Endothelial cell of umbilical vein (primary cell): ENCODE measurements around the gene COL5A1. TPM values are rescaled to one million over a fixed set of nuclear protein-coding genes. Genes with fewer than 3 reads are reported as not detected.

ENCODE experiments used
- BruUV-seq: library from RNA; stranded (reverse); fragments of 400-500 nt; replicated peaks from 2 replicates; lab custom pipeline; 2021; lab: Mats Ljungman, UMichigan
- CTCF ChIA-PET: fragments of 300-600, 350-600 bp; sonication (Branson Sonifier 250); formaldehyde crosslinking; loops from one replicate; lab custom pipeline; 2021; ENCODE audit warnings: antibody characterized with exemption, inconsistent platforms; lab: Charles Lee
- POLR2A ChIA-PET: fragments of 300-600, 350-600 bp; sonication (Branson Sonifier 250); formaldehyde crosslinking; loops from one replicate; lab custom pipeline; 2021; ENCODE audit warnings: antibody characterized with exemption, inconsistent platforms; lab: Charles Lee
- DNase-seq: peaks from one replicate; pipeline ENCODE4 v3.0.0-alpha.2; 2011; ENCODE audit warnings: low read depth, low spot score
- FAIRE-seq: peaks from 2 replicates; lab custom pipeline; 2011; peaks lifted over from hg19 to GRCh38; lab: Jason Lieb, UNC
- H2AFZ ChIP-seq: 2 replicates; pipeline ENCODE4 v1.6.0; 2012; ENCODE audit warnings: low read depth, low read length, control low read depth, inconsistent platforms
- H3K27ac ChIP-seq: 2 replicates; pipeline ENCODE4 v1.5.1; 2011; ENCODE audit warnings: low read depth, mild to moderate bottlenecking, control low read depth, low read length, moderate library complexity; ENCODE audit not compliant: insufficient read depth
- H3K27me3 ChIP-seq, 2 experiments: 2 replicates each; pipeline versions ENCODE4 v1.6.0 to v1.6.1; 2011; ENCODE audit warnings: low read length in 2 of 2, mixed read lengths in 1 of 2; ENCODE audit not compliant: control insufficient read depth in 2 of 2, insufficient read depth in 2 of 2
- H3K36me3 ChIP-seq, 2 experiments: 2 replicates in 1 of 2; 3 replicates in 1 of 2; pipeline ENCODE4 v1.5.1; 2011; ENCODE audit warnings: low read length in 2 of 2, mild to moderate bottlenecking in 1 of 2, moderate library complexity in 1 of 2; ENCODE audit not compliant: control insufficient read depth in 2 of 2, insufficient read depth in 2 of 2; ENCODE audit errors: extremely low read depth in 1 of 2
- H3K4me1 ChIP-seq: 3 replicates; pipeline ENCODE4 v1.5.1; 2011; ENCODE audit warnings: mild to moderate bottlenecking, low read length; ENCODE audit not compliant: control insufficient read depth, insufficient read depth; ENCODE audit errors: extremely low read depth
- H3K4me2 ChIP-seq: 2 replicates; pipeline ENCODE4 v1.6.1; 2011; ENCODE audit warnings: low read length, control low read depth, mixed read lengths; ENCODE audit not compliant: insufficient read depth
- H3K4me3 ChIP-seq, 3 experiments: fragments of 200-600 bp in 1 of 3; sonication (generic), shearing (Covaris generic) in 1 of 3; replicated peaks in 1 of 3; 2 replicates each; pipeline ENCODE4 v1.5.1; 2011 to 2016; ENCODE audit warnings: control low read depth in 3 of 3, low read length in 3 of 3, mild to moderate bottlenecking in 2 of 3, inconsistent platforms in 1 of 3, low read depth in 1 of 3, moderate library complexity in 1 of 3; ENCODE audit not compliant: insufficient read depth in 1 of 3
- H3K79me2 ChIP-seq: 2 replicates; pipeline ENCODE4 v1.6.0; 2012; ENCODE audit warnings: low read length, inconsistent platforms; ENCODE audit not compliant: control insufficient read depth, insufficient read depth
- H3K9ac ChIP-seq: replicated peaks from 2 replicates; pipeline ENCODE3; 2011; ENCODE audit warnings: low read length, control low read depth; ENCODE audit not compliant: insufficient read depth; ENCODE audit errors: extremely low read depth
- H3K9me1 ChIP-seq: replicated peaks from 3 replicates; pipeline ENCODE4 v1.6.0; 2011; ENCODE audit warnings: mild to moderate bottlenecking, low read length; ENCODE audit not compliant: control insufficient read depth, insufficient read depth; ENCODE audit errors: extremely low read depth
- H3K9me3 ChIP-seq: replicated peaks from 2 replicates; pipeline ENCODE4 v1.5.1; 2012; ENCODE audit warnings: low read length, inconsistent platforms; ENCODE audit not compliant: control insufficient read depth, insufficient read depth
- H4K20me1 ChIP-seq: replicated peaks from 2 replicates; pipeline ENCODE3; 2011; ENCODE audit warnings: mild to moderate bottlenecking, low read length; ENCODE audit not compliant: control insufficient read depth, insufficient read depth; ENCODE audit errors: extremely low read depth
- CTCF ChIP-seq, 2 donors: IDR thresholded peaks; 1 replicate in 1 of 2; 2 replicates in 1 of 2; pipeline ENCODE4 v1.5.1; 2011; ENCODE audit warnings: low read length in 2 of 2, mild to moderate bottlenecking in 2 of 2, moderate library complexity in 2 of 2, control low read depth in 1 of 2, inconsistent platforms in 1 of 2, low read depth in 1 of 2; ENCODE audit not compliant: insufficient read depth in 1 of 2; ENCODE audit errors: extremely low read depth in 1 of 2
- EZH2 ChIP-seq: IDR thresholded peaks from 2 replicates; pipeline ENCODE4 v1.6.1; 2012; ENCODE audit warnings: borderline replicate concordance, low read depth, mild to moderate bottlenecking, moderate library complexity, low read length, inconsistent platforms; ENCODE audit not compliant: severe bottlenecking
- FOS ChIP-seq: IDR thresholded peaks from 2 replicates; pipeline ENCODE4 v1.6.1; 2011; ENCODE audit warnings: mild to moderate bottlenecking, low read length, moderate library complexity, borderline replicate concordance; ENCODE audit not compliant: insufficient read depth
- GATA2 ChIP-seq: IDR thresholded peaks from 2 replicates; pipeline ENCODE4 v1.7.0; 2011; ENCODE audit warnings: low read depth, mild to moderate bottlenecking, moderate library complexity, mixed read lengths, low read length; ENCODE audit not compliant: insufficient read length, insufficient read depth
- JUN ChIP-seq: IDR thresholded peaks from 2 replicates; pipeline ENCODE4 v1.6.1; 2011; ENCODE audit warnings: borderline replicate concordance, low read depth; ENCODE audit not compliant: insufficient read length, insufficient read depth
- MAX ChIP-seq: IDR thresholded peaks from 2 replicates; pipeline ENCODE4 v1.6.1; 2011; ENCODE audit not compliant: insufficient read depth, insufficient read length
- MYC ChIP-seq: IDR thresholded peaks from one replicate; pipeline ENCODE4 v1.6.1; 2011; ENCODE audit warnings: mild to moderate bottlenecking, low read depth, low read length
- POLR2A ChIP-seq: IDR thresholded peaks from 2 replicates; pipeline ENCODE4 v1.6.1; 2012; ENCODE audit warnings: low read depth, mild to moderate bottlenecking, control low read depth, low read length
- POLR2AphosphoS5 ChIP-seq: IDR thresholded peaks from 2 replicates; pipeline ENCODE4 v1.6.1; 2012; ENCODE audit warnings: low read depth, mild to moderate bottlenecking, control low read depth, low read length, moderate library complexity; ENCODE audit not compliant: insufficient read depth
- dilution Hi-C: fragments of 300-500 bp; cut with MboI; formaldehyde crosslinking; loops from one replicate; pipeline ENCODE4 v1.15.0; 2019; ENCODE audit warnings: low sequenced_read_pairs; ENCODE audit not compliant: extremely low pct_ligation_motif_present
- intact Hi-C: fragments of 100-400 bp; cut with micrococcal nuclease; formaldehyde crosslinking; loops from one replicate; pipeline ENCODE4 v1.10.0; 2022
- polyA plus RNA-seq, 4 experiments: library from polyadenylated mRNA; depleted of rRNA in 3 of 4; stranded (reverse) in 3 of 4; unstranded in 1 of 4; fragments of >200 nt; gene quantifications; 2 replicates each; pipeline versions ENCODE4 v1.2.1 to v1.2.3, GENCODE V29; 2011 to 2012; ENCODE audit warnings: missing spikeins in 1 of 4
- total RNA-seq: library from RNA; stranded (reverse); gene quantifications from 2 replicates; pipeline ENCODE4 v1.2.3, GENCODE V29; 2021

Gene COL5A1
- total and polyA plus RNA-seq, 2 donors (not counting 3 experiments of a cell fraction or from before 2014, with no cell fraction given) = 97.4 to 175 TPM

- ChIA-PET CTCF (interaction anchor here (0.8 to 1.7 kb wide), 3 partner anchors 9 to 230 kb away, joined by 3 to 6 read pairs (median 4); no protein-coding TSS in a partner anchor), POLR2A (no interaction called here)
- BruUV-seq = no TSS peak
- Histone ChIP-seq H3K4me2 (no peak overlapping the region), H3K27ac (no peak overlapping the region), H3K9me1 (no peaks in the 10 kb centered on the region), H3K36me3 (no peaks in the 10 kb centered on the region), H3K9me3 (no peaks in the 10 kb centered on the region), H3K9ac (no peak overlapping the region), H2AFZ (no peak overlapping the region), H3K4me1 (peaks cover 14% of the 10 kb centered on the region), H4K20me1 (no peaks in the 10 kb centered on the region), H3K4me3 (no peak overlapping the region), H3K79me2 (peaks cover 10% of the 10 kb centered on the region), H3K27me3 (no peaks in the 10 kb centered on the region)
- FAIRE-seq = no peak
- dilution Hi-C loops = no loop called here
- DNase-seq = no peak
- intact Hi-C loops = no loop called here
- TF ChIP-seq POLR2A = no peak
- TF ChIP-seq CTCF (IDR thresholded peaks at IDR 0.05; ENCODE audit: extremely low read depth in 1 of 2, insufficient read depth in 1 of 2, low read depth in 1 of 2, low read length in 2 of 2) = no peak
- TF ChIP-seq EZH2 = no peak
- TF ChIP-seq FOS = no peak
- TF ChIP-seq MAX = no peak
- no peak for TF ChIP-seq GATA2
- TF ChIP-seq JUN = no peak
- no peak for TF ChIP-seq POLR2AphosphoS5
- no peak for TF ChIP-seq MYC
Measured at GRCh38 chr9:134679616-134680392, 38.2 kb downstream of the COL5A1 start.
